MG63 (cell line): ENCODE data around the gene ZNF799. TPM values are rescaled to one million over a fixed set of nuclear protein-coding genes. Genes with fewer than 3 reads are reported as not detected.
"Not testable (repeated sequence)": the region's sequence is repeated elsewhere in the genome, so short reads cannot be mapped to it uniquely, and the experiment has no call there.

Experiments used
- DNase-seq: peaks from one replicate; pipeline ENCODE4 v3.0.0-alpha.2; 2020
- H3K27me3 ChIP-seq: fragments of 250-450 bp; sonication (Bioruptor Pico); 2 replicates; pipeline ENCODE4 v1.5.1; 2020; ENCODE audit warnings: mild to moderate bottlenecking, moderate library complexity
- H3K36me3 ChIP-seq: fragments of 250-450 bp; sonication (Bioruptor Pico); 2 replicates; pipeline ENCODE4 v1.5.1; 2020; ENCODE audit warnings: mild to moderate bottlenecking, moderate library complexity
- H3K4me3 ChIP-seq: fragments of 250-450 bp; sonication (Bioruptor Pico); 2 replicates; pipeline ENCODE4 v1.5.1; 2020; ENCODE audit warnings: mild to moderate bottlenecking, moderate library complexity
- H3K9me3 ChIP-seq: fragments of 250-450 bp; sonication (Bioruptor Pico); 2 replicates; pipeline ENCODE4 v1.5.1; 2020; ENCODE audit warnings: mild to moderate bottlenecking, moderate library complexity
- total RNA-seq: library from RNA; depleted of rRNA; stranded (reverse); fragments of >200 nt; shearing (Covaris generic); gene quantifications from 2 replicates; pipeline ENCODE4 v1.2.3, GENCODE V29; 2014; ENCODE audit warnings: low replicate concordance; rRNA removed

Gene ZNF799
- total RNA-seq, 1 experiment from 2014 or later, result 5.2 TPM

- no peaks in the 10 kb centered on the region for H3K27me3 ChIP-seq
- peaks cover 25% of the 10 kb centered on the region for H3K9me3 ChIP-seq
- no peak for DNase-seq
- no peak overlapping the region for H3K4me3 ChIP-seq
- H3K36me3 ChIP-seq, result no peaks in the 10 kb centered on the region
Measured at GRCh38 chr19:12374026-12374425, 27.0 kb downstream of the ZNF799 start.

- no peaks in the 10 kb centered on the region for H3K27me3 ChIP-seq
- H3K4me3 ChIP-seq, result peak within 1 kb of the TSS; percentile 77
- peaks cover 30% of the 10 kb centered on the region for H3K9me3 ChIP-seq
- H3K36me3 ChIP-seq, result no peaks in the 10 kb centered on the region; the same call in 1 of the 2 replicates
- peak; percentile 99 for DNase-seq
Measured at GRCh38 chr19:12365236-12366162, 35.6 kb downstream of the ZNF799 start, which contains the start of gene ZNF442. Gene ZNF442 (minus strand): TSS chr19:12365683. CDS start chr19:12363631, 2,052 bp downstream.

DNA sequence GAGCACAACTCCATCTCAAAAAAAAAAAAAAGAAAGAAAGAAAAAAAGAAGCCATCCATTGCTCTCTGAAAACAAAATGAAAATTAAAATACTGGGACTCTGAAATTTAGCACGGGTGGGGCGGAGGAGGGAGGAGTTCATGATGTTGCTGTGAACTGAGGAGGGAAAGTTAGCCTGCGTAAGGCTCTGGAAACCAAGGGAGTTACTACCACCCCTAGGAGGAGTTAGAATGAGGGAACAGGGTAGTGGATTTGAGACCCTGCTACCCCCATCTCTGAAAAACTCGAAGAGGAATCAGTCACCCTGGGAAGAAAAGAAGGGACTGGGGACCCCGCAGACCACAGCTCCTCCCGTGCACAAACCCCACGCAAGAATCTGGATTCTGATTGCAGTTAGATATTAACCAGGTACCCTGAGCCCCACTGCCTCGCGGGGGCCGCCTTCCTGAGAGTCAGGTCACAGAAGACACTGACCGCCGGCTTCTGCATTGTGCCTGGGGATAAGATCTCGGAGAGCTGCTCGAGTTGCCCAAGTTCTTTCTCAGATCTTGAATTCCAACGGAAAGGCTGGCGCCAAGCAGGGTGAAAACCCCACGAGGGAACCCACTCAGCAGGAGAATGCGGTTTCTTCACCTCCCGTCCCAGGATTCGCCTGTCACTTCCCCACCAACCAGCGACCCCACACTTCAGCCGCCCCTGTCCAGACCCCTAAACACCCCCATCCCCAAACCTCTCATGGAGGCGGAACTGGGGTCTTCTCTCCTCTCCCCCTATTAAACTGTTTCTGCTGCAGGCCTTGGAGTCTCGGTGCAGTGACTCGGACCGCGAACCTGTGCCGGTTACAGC, 36.5 kb downstream of the ZNF799 start:
- Histone ChIP-seq H3K27me3 (no peaks in the 10 kb centered on the region), H3K9me3 (peaks cover 30% of the 10 kb centered on the region), H3K4me3 (peak overlapping the region; percentile 77), H3K36me3 (no peaks in the 10 kb centered on the region; the same call in 1 of the 2 replicates)
- peak; percentile 23 for DNase-seq

GRCh38 chr19:12362236-12362635, 38.8 kb downstream of the ZNF799 start:
- H3K27me3 ChIP-seq, H3K36me3 ChIP-seq, H3K4me3 ChIP-seq, DNase-seq: not testable (repeated sequence)
- peaks cover 24% of the 10 kb centered on the region for H3K9me3 ChIP-seq

GRCh38 chr19:12353375-12353774, 47.7 kb downstream of the ZNF799 start:
- no peak for DNase-seq
- Histone ChIP-seq H3K27me3 (no peaks in the 10 kb centered on the region), H3K9me3 (peaks cover 80% of the 10 kb centered on the region), H3K36me3 (peaks cover 23% of the 10 kb centered on the region), H3K4me3 (no peak overlapping the region)

- DNase-seq, result no peak
- Histone ChIP-seq H3K36me3 (peaks cover 23% of the 10 kb centered on the region), H3K27me3 (no peaks in the 10 kb centered on the region), H3K9me3 (peaks cover 84% of the 10 kb centered on the region), H3K4me3 (no peak overlapping the region)
Measured at GRCh38 chr19:12350890-12351197, 50.2 kb downstream of the ZNF799 start.

GRCh38 chr19:12350185-12350889, 50.7 kb downstream of the ZNF799 start:
- DNase-seq, result no peak
- Histone ChIP-seq H3K27me3 (no peaks in the 10 kb centered on the region), H3K9me3 (peaks cover 86% of the 10 kb centered on the region), H3K36me3 (peaks cover 23% of the 10 kb centered on the region), H3K4me3 (no peak overlapping the region)

DNA sequence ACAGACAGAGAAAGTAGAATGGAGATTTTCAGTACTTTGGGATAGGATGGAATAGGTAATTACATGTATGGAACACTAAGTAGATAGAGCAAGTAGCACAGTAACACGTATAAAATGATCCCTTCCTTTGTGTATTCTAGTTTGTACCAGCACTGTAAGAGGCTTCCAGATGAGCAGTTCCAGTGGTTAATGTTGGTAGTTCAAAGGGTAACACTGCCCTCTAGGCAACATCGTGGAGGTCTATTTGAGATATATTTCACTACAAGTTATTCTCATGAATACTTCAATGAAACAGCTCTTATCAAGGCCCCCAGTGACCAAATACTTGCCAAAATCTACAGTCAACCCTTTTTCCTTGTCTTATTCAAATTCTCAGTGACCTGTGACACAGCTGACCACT, 54.2 kb downstream of the ZNF799 start:
- peaks cover 67% of the 10 kb centered on the region for H3K9me3 ChIP-seq
- no peak for DNase-seq
- H3K4me3 ChIP-seq, result no peak overlapping the region
- H3K36me3 ChIP-seq, result peaks cover 23% of the 10 kb centered on the region
- H3K27me3 ChIP-seq, result no peaks in the 10 kb centered on the region

DNA sequence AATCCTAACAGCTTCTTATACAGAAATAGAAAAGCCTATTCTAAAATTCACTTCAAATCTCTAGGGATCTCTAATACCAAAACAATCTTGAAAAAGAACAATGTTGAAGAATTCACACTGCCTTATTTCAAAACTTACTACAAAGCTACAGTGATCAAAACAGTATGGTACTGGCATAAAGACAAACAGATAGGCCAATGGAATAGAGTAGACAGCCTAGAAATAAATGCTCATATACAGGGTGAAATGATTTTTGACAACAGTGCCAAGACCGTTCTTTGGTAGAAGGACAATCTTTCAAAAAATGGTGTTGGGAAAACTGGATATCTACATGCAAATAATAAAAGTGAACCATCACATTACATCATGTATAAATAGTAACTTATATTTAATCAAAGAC, 55.9 kb downstream of the ZNF799 start:
- no peak overlapping the region for H3K4me3 ChIP-seq
- peaks cover 9% of the 10 kb centered on the region for H3K36me3 ChIP-seq

More for the DNA sequence above, 55.9 kb downstream of the ZNF799 start:
- Histone ChIP-seq H3K27me3 (no peaks in the 10 kb centered on the region), H3K9me3 (peaks cover 67% of the 10 kb centered on the region)
- DNase-seq, result no peak

Other genes with a start within 250 kb of the ZNF799 start
- 5.3 and 12.4 TPM in 2 replicates for gene ZNF625, start 244.5 kb downstream of the ZNF799 start, total RNA-seq
- gene ZNF136, start 238.2 kb downstream of the ZNF799 start, total RNA-seq, result 5.1 and 15.1 TPM in 2 replicates
- gene ZNF44, start 106.4 kb downstream of the ZNF799 start, total RNA-seq, result 7.7 and 10.2 TPM in 2 replicates
- 4.3 and 31.8 TPM in 2 replicates for gene ZNF563, start 67.6 kb downstream of the ZNF799 start, total RNA-seq
- gene ZNF442, start 35.6 kb downstream of the ZNF799 start, total RNA-seq, result 4.5 and 4.8 TPM in 2 replicates
- gene ZNF443, start 39.8 kb upstream of the ZNF799 start, total RNA-seq, result 3.2 and 5.5 TPM in 2 replicates
- 1.9 and 3.6 TPM in 2 replicates for gene ZNF709, start 83.5 kb upstream of the ZNF799 start, total RNA-seq
- gene ZNF564, start 150.2 kb upstream of the ZNF799 start, total RNA-seq, result 2.0 and 6.4 TPM in 2 replicates
- gene ZNF490, start 209.5 kb upstream of the ZNF799 start, total RNA-seq, result 4.3 and 5.4 TPM in 2 replicates
- 11.7 and 13.6 TPM in 2 replicates for gene ZNF791, start 209.6 kb upstream of the ZNF799 start, total RNA-seq